HG03159 (cell line): ENCODE data around the gene PPM1D.

ENCODE experiments used
- ATAC-seq: cut with Tn5 transposase; IDR thresholded peaks from one replicate; pipeline ENCODE4 v1.9.1; 2021; ENCODE audit warnings: mild to moderate bottlenecking, moderate library complexity; ENCODE audit not compliant: unreplicated experiment

Gene PPM1D

DNA sequence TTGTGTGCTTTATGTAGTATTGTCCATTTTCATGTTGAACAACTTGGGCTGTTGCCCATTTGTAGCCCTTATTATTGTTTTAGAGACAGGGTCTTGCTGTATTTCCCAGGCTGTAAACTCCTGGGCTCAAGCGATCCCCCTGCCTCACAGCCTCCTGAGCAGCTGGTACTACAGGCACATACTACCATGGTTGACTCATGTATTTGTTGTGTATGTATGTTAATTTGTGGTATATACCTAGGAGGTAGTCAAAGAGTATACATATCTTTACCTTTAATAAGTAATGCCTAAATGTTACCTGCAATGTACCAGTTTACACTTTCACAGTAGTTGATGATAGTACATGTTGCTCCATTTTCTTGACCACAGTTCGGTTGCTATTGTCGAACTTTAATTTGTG lies 18.1 kb downstream of the PPM1D start:
- no peak for ATAC-seq

DNA sequence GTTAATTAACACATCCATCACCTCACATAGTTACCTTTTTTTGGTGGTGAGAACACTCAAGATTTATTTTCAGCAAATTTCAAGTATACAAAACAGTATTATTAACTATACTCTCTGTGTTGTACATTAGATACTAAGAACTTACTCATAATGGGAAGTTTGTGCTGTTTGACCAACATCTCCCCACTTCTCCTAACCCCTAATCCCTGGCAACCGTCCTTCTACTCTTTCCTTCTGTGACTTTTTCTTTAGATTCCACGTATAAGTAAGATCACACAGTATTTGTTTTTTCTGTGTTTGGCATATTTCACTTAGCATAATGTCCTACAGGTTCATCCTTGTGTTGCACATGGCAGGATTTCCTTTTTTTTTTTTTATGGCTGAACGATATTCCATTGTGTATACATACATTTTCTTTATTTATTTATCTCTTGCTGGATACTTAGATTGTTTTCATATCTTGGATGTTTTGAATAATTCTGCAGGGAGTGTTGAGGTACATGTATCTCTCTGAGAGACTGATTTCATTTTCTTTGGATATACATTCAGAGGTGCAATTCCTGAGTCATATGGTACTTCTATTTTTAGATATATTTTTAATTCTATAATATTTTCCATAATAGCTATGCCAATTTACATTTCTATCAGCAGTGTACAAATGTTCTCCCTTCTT lies 19.0 kb downstream of the PPM1D start:
- no peak for ATAC-seq

DNA sequence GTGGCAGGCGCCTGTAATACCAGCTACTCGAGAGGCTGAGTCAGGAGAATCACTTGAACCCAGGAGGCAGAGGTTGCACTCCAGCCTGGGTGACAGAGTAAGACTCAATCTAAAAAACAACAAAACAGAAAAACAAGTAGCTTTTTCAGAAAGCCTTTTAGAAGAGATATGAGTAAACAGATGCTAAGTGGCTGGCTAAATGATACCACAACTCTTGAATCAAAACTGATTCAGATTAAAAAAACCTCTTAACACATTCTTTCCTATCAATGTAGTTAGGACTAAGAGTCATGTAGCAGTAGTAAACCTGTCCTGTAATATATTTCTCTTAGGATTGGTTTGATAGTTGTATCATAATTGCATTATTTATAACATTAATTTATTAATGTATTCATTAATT lies 23.0 kb downstream of the PPM1D start:
- no peak for ATAC-seq

DNA sequence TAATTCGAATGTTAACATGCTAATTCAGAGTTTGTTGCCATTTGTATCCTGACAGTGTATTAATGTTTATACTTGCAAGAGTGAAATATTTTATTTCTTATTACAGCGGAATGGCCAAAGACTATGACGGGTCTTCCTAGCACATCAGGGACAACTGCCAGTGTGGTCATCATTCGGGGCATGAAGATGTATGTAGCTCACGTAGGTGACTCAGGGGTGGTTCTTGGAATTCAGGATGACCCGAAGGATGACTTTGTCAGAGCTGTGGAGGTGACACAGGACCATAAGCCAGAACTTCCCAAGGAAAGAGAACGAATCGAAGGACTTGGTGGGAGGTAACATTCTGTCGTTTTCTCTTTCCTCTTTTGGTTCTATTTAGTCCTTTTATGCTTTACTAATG lies 23.4 kb downstream of the PPM1D start:
- ATAC-seq: no peak

DNA sequence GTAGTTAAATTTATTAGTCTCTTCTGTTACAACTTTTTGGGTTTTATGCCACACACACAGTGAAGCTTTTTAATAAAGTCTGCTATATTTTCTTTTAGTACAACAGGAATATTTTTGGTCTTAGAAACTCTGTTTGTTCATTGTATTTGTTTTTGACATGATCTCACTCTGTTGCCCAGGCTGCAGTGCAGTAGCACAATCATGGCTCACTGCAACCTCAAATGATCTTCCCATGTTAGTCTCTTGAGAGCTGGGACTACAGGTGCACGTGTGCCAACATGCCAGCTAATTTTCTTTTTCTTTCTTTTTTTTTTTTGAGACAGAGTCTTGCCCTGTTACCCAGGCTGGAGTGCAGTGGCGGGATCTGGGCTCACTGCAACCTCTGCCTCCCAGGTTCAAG lies 27.1 kb downstream of the PPM1D start:
- ATAC-seq: no peak

DNA sequence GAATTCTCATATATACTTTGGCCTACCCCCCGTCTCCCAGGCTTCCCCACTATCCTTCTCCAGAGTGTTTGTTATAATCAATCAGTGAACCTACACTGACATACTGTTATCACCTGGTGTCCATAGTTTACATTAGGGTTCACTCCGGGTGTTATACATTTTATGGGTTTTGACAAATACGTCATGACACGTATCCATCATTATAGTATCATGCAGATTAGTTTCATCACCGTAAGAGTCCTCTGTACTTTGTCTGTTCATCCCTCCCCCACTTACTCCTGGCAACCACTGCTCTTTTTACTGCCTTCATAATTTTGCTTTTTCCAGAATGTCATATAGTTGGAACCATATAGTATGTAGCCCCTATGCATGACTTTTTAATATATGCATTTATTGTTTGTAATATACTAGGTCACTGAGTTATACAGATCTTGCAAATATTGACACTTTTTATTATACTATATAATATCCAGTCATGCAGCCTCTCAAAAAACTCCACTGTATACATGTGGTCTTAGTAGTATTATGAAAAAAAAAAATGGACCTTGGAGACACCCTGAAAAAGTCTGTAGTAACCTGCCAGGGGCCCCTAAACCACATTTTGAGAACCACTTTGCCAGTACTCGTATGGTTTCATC lies 28.4 kb downstream of the PPM1D start:
- ATAC-seq: no peak

DNA sequence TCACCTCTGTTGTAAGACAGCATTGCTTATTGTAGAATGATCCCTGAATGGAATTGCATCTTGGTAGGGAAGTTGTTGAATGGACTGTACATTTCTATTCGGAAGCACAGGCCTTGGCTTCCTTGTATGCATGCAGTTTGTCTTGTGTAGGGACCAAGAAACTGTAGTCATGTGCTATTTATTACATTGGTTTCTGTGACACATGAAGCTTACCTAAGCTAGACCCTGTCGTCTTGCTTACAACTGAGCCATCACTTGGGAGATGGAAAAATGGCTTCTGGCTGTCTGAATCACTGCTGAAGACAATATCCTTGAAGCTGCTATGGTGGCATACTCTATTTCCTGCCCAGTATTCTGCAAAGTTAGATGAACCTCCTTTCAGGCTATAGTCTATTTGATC lies 29.1 kb downstream of the PPM1D start:
- no peak for ATAC-seq

DNA sequence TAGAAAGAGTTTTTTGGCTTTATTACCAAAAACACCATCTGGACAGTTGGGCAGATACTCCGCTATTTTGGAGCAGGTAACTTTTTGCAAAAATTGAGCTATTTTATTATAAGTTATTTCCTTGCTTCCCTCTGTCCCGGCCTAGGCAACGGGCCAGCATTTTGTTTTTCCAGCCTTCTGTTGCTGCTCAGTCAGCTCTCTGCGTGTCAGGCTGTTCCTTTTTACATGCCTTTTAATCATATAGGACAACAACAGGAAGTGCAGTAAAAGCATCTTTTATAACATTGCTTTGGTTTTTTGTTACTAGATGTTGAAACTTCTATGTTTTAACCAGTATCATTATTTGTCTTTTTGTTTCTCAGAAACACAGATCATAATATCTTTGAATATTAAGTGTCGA lies 30.4 kb downstream of the PPM1D start:
- ATAC-seq: no peak

DNA sequence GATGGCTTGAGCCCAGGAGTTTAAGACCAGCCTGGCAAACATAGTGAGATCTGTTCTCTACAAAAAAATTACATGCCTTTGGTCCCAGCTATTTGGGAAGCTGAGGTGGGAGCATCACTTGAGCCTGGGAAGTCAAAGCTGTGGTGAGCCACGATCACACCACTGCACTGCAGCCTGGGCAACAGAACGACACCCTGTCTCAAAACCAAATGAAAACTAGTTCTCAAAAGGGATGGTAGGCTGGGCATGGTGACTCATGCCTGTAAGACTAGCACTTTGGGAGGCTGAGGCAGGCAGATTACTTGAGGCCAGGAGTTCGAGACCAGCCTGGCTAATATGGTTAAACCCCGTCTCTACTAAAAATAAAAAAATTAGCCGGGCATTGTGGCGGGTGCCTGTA lies 31.1 kb downstream of the PPM1D start:
- ATAC-seq: no peak

DNA sequence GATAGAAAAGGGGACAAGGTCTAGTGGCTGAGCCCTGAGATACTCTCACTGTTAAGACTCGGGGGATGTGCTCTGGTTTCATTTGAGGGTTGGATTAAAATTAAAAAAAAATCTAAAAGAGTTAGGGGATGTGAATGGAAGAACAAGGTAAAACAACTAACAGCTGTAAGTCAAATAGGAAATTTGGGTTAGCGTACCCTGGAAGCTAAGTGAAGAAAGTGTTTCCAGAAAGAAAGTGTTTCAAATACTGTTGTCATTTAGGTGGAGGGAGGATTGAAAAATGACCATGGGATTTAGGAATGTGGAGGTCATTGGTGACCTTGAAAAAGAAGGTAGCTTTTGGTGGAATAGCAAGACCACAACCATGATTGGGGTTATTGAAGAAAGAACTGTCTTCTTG lies 37.7 kb downstream of the PPM1D start:
- ATAC-seq: no peak

DNA sequence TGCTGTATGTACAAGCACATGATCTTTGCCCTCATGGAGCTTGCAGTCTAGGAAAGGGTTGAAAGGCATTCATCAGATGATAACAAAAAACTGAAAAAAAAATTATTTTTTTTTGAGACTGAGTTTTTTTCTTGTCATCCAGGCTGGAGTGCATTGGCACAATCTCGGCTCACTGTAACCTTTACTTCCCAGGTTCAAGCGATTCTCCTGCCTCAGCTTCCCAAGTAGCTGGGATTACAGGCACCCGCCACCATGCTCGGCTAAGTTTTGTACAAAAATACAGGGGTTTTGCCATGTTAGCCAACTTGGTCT lies 39.0 kb downstream of the PPM1D start:
- ATAC-seq: no peak

DNA sequence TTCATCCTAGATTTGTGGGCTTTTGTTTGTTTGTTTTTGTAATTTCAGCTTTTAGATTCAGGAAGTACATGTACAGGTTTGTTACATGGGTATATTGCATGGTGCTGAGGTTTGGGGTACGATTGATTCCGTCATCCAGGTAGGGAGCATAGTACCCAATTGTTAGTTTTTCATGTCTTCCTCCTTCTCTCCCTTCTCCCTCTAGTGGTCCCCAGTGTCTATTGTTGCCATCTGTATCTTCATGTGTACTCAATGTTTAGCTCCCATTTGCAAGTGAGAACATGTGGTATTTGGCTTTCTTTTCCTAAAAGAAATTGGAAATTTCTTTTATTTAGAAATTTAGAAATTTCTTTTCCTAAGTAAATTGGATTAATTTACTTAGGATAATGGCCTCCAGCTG lies 40.5 kb downstream of the PPM1D start:
- no peak for ATAC-seq

DNA sequence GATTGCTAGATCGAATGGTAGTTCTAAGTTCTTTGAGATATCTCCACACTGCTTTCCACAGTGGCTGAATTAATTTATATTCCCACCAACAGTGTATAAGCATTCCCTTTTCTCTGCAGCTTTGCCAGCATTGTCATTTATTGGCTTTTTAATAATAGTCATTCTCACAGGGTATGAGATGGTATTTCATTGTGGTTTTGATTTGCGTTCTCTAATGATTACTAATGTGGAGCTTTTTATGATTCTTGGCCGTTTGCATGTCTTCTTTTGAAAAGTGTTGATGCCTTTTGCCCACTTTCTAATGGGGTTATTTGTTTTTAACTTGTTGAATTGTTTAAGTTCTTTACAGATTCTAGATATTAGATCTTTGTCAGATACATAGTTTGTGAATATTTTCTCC lies 41.1 kb downstream of the PPM1D start:
- no peak for ATAC-seq

DNA sequence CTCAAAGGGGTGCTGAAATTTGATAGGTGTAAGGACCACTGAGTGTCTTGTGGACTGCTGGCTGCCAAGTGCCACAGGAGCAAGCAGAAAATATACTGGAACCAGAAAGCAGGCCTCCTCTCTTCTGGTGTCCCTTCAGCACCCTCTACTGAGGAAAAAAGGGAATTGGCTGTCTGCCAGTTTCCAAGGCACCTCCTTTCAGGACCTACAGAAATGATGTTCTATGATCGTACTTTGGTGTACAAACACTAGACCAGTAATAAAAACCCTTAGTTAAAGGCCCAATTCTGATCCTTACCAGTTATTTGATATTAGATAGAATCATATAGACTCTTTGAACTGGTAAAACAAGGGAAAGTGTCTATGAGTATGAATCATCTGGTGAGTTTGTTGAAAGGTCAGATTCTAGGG lies 41.8 kb downstream of the PPM1D start:
- ATAC-seq: no peak

DNA sequence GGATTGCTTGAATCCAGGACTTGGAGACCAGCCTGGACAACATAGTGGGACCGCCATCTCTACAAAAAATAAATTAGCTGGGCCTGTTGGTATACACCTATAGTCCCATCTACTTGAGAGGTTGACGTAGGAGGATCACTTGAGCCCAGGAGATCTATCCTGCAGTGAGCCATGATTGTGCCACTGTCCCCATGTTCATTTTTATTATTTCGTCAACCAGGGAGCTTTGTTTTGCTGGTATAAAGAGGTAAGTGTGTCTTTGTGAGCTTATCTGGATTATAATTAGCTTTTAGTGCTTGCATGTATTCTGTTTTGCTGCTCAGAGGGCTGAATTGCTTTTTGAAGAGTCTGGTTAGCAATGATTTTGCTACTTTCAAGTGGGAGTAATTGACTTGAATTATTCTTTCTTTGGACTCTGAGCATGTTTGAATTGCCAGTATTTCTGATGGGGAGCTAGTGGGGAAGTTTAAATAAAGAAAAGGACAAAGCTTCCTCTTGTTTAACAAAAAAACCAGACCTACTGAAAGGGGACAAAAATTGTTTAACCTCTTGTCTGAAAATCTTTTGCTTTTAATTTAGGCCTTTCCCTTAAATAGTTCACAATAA lies 46.0 kb downstream of the PPM1D start:
- ATAC-seq: no peak

DNA sequence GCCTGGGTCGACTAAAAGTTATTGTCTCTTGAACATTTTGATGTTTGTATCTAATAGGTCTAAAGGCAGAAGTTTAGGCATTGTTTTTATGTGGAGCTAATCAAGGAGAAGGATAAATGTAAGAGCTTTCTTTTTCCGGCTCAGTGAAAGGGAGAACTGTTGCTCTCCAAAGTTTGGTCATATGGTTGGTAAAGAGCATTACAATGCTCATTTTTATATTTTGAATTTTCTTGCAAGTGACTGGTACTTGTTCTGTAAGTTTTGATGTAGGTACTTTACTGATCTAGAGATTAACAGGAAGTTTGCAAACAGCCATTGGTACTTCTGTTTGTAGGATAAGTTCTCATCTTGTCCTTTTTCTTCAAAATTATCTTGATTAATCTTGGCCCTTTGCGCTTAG lies 46.7 kb downstream of the PPM1D start:
- ATAC-seq: no peak

DNA sequence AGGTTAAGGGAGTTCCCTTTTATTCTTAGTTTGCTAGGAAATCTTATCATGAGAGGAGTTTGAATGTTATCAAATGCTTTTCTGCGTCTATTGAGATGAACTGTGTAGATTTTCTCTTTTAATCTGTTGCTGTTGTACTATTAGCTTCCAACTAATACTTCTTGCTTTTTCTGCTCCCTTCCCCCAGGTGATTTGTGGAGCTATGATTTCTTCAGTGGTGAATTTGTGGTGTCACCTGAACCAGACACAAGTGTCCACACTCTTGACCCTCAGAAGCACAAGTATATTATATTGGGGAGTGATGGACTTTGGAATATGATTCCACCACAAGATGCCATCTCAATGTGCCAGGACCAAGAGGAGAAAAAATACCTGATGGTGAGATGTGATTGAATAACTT lies 47.7 kb downstream of the PPM1D start:
- ATAC-seq: no peak

DNA sequence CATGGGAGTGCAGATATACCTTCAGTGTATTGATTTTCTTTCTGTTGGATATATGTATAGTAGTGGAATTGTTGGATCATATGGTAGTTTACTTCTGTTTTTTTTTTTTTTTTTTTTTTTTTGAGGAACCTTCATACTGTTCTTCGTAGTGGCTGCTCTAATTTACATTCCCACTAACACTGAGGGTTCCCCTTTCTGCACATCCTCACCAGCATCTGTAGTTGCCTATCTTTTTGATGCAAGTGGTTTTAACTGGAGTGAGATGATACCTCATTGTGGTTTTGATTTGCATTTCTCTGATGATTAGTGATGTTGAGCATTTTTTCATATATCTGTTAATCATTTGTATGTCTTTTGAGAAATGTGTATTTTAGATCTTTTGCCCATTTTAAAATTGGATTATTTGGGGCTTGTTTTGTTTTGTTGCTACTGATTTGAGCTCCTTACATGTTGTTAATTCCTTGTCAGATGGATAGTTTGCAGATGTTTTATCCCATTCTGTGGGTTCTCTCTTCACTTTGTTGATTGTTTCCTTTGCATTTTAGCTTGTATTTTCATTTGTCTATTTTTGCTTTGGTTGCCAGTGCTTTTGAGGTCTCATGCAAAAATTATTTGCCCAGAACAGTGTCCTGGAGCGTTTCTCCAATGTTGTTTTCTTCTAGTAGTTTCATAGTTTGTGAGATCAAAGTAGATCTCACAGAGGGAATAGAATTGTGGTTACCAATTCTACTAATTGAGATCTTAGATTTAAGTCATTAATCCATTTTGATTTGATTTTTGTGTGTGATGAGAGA lies 52.7 kb downstream of the PPM1D start:
- ATAC-seq: peak; percentile 93

DNA sequence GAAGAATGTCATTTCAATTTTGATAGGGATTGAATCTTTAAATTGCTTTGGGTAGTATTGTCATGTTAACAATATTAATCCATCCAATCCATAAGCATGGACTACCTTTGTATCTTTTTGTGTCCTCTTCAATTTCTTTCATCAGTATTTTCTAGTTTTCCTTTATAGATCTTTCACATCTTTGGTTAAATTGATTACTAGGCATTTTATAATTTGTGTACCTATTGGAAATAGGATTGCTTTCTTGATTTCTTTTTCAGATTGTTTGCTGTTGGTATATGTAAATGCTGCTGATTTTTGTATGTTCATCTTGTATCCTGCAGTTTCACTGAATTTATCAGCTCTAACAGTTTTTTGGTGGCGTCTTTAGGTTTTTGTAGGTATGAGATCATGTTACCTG lies 53.6 kb downstream of the PPM1D start:
- ATAC-seq: no peak

DNA sequence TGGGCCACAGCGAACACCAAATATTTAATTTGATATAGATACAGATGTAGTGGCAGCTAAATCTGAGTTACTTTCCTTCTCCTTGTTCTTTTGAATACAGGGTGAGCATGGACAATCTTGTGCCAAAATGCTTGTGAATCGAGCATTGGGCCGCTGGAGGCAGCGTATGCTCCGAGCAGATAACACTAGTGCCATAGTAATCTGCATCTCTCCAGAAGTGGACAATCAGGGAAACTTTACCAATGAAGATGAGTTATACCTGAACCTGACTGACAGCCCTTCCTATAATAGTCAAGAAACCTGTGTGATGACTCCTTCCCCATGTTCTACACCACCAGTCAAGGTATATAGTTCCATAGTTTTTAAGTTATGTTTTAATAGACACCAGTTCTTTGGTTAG lies 56.5 kb downstream of the PPM1D start:
- ATAC-seq: no peak

DNA sequence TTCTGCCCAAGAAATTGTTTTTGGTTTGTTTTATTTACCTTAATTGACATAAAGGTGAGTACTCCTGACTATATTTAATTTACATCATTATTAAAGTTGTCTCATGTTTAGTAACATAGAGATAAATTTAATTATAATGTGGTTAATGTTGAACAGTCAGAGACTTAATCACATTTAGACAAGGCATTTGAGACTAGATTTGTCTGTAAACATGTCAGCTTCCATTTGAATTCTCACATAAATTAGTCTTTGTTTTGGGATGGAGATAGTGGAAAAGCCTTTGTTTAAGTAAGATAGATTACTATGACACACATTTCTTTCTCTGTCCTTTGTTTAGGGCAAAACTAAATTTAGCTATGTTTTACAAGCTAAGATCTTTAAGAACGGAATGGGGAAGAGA lies 59.2 kb downstream of the PPM1D start:
- ATAC-seq: no peak

DNA sequence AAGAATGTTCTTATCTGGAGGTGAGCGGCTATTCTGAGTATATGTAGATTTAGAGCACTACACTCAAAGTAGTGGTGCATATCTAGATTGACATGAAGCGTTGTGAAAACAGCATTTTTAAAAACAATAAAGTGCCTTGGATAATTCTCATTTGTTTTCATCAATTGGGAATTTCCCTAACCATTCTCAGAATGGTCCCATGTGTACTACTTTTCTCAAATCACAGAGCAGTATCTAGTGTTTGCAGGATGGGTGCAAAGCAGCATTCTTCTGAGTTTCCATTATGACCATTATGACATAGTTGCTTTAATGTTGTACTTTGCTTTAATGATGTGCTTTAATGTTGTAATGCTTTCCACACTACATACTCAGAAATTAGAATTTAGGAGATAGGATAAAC lies 61.5 kb downstream of the PPM1D start:
- no peak for ATAC-seq
